ENCODE measurements around the gene RSPH6A.

DNA sequence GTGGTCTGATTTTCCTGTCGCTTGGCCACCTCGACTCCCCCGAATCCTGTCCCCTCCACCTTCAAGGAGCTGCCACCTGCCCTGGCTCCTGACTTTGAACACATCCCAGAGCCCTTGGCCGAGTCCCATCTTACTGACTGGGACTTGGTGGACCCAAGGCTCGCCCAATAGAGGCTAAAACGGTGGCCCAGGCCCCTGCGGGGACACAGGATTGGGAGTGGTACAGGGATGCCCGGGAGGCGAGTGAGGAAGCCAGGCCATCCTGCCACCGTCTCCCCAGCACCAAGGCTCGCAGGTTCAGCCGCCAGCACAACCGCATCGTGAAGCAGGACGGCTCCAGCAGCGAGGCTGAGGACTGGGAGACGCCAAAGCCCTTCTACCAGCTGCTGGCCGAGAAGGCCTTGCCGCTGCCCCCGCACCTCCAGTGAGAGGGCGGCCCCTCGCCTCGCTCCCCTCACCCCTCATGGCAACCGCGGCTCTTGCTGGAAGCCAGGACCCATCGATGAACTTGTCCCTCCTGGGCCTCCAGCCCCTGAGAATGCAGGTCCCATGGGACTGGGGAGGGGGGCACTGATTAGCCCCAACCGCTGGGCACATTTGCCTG is 51.3 kb downstream of the RSPH6A start:
- TF ChIP-seq POLR2A (IDR thresholded peaks at IDR 0.05; ENCODE audit: low read depth, low read length) (no peak), TAF1 (IDR thresholded peaks at IDR 0.05; ENCODE audit: borderline replicate concordance, low read depth, low read length) (no peak)

Data from GM12892 (cell line).